Spleen (tissue), 7 donors: ENCODE results near the gene SOX13.

Experiments used
- POLR2A ChIP-seq, 3 donors: fragments of 450-650 bp; IDR thresholded peaks; one replicate each; pipeline ENCODE4 v1.5.1; 2017; ENCODE audit warnings: antibody characterized with exemption in 3 of 3, mild to moderate bottlenecking in 1 of 3
- TF ChIP-seq, protein P1 (sequence below), 11 experiments: fragments of 200-600 bp in 7 of 11; fragments of 450-650 bp in 4 of 11; sonication (generic) in 4 of 11; IDR thresholded peaks in 8 of 11; conservative IDR thresholded peaks in 3 of 11; 1 replicate in 7 of 11; 2 replicates in 4 of 11; pipeline versions ENCODE4 v1.4.0 to v1.8.0; 2016 to 2021; ENCODE audit warnings: antibody characterized with exemption in 11 of 11, inconsistent platforms in 4 of 11, mild to moderate bottlenecking in 1 of 11
- donor health status: DM: no; HTN: no; CAD: no; lungs with moderate emphysema.
- donor health status: DM: no; HTN: no; CAD: no.
- donor health status: DM: no; HTN: no; CAD: no.

DNA sequence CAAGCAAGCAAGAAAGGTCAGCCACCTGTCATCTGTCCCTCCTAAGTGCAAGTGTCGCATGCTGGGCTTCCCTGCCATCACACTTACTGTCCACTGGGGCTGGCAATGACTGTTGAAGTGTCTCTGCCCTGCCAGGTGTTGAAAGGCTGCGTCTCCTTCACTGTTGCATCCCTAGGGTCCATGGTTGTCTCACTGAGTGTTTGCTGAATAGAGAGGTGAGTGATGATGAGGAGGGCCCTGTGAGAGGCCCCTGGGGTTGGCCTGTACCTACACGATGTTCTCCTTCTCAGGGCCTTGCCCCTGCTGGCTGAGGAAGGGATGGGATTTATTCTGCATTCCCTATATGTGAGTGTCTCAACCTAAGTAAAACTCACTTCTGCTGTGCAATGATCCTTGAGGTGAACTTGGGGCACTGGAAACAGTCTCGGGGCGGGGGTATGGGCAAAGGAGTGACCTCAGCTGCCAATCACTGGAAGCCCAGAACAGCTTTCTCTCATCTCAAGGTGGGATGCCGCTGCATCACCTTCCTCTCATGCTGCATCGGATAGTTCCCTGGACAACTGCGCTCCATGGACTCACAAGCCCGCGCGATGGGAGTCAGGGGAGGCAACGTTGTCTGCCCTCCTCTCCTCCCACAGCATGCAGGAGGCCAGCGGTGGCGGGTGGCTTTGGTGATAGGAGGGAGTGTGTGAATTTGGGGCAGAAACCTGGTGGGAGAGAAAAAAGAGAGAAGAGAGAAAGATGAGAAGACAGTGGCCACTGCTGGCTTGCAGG lies 35.8 kb upstream of the SOX13 start:
- TF ChIP-seq, protein P1, sequence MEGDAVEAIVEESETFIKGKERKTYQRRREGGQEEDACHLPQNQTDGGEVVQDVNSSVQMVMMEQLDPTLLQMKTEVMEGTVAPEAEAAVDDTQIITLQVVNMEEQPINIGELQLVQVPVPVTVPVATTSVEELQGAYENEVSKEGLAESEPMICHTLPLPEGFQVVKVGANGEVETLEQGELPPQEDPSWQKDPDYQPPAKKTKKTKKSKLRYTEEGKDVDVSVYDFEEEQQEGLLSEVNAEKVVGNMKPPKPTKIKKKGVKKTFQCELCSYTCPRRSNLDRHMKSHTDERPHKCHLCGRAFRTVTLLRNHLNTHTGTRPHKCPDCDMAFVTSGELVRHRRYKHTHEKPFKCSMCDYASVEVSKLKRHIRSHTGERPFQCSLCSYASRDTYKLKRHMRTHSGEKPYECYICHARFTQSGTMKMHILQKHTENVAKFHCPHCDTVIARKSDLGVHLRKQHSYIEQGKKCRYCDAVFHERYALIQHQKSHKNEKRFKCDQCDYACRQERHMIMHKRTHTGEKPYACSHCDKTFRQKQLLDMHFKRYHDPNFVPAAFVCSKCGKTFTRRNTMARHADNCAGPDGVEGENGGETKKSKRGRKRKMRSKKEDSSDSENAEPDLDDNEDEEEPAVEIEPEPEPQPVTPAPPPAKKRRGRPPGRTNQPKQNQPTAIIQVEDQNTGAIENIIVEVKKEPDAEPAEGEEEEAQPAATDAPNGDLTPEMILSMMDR (IDR thresholded peaks at IDR 0.05 in 8 of 11, conservative IDR thresholded peaks at IDR 0.05 in 3 of 11), result no peak
- no peak for TF ChIP-seq POLR2A (IDR thresholded peaks at IDR 0.05)
